ENCODE data around the gene REP15.
A peak's percentile ranks its signal among the peaks of the same experiment; 100 is the strongest.
"Not testable (repeated sequence)": the region's sequence is repeated elsewhere in the genome, so short reads cannot be mapped to it uniquely, and the experiment has no call there.

Gene REP15, protein sequence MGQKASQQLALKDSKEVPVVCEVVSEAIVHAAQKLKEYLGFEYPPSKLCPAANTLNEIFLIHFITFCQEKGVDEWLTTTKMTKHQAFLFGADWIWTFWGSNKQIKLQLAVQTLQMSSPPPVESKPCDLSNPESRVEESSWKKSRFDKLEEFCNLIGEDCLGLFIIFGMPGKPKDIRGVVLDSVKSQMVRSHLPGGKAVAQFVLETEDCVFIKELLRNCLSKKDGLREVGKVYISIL

DNA sequence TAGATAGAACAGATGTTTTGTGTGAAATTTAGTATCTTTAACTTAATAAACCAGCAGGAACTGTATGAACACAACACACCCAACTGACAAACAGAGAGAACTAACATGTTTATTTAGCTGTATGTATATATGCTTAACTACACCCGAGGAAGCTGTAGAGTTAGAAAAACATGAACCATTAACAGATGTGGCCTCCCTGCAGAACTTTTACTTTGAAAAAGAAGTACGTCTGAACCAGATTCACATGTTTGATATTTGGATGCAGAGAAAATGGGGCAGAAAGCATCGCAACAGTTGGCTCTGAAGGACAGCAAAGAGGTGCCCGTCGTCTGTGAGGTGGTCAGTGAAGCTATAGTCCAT, at the start of gene REP15:
TSS of gene REP15 (plus strand) at position 155 of the 360 bp plus-strand sequence. CDS start at position 271, 116 bp downstream.
- DNase-seq: no peak

- no peak for DNase-seq
Observed at GRCh38 chr12:27650011-27650410, 46.2 kb upstream of the REP15 start.

DNA sequence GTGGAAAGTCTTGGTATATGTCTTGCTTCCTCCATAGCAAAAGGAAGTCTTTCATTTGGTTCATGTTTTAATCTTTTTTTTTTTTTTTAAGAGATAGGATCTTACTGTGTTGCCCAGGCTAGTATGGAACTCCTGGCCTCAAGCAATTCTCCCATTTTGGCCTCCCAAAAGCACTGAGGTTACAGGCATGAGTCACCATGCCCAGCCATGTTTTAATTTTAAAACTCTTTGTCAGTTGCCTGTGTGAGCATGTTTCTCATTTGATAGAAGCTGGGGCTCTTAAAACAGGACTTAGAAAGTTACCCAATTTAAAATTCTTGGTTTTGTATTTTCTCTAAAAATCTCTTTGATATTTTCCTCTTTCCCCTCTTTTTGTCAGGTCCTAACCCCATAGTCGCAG, 45.0 kb upstream of the REP15 start:
- no peak for DNase-seq

- DNase-seq: peak; percentile 61
Observed at GRCh38 chr12:27652174-27652763, 44.0 kb upstream of the REP15 start.

DNA sequence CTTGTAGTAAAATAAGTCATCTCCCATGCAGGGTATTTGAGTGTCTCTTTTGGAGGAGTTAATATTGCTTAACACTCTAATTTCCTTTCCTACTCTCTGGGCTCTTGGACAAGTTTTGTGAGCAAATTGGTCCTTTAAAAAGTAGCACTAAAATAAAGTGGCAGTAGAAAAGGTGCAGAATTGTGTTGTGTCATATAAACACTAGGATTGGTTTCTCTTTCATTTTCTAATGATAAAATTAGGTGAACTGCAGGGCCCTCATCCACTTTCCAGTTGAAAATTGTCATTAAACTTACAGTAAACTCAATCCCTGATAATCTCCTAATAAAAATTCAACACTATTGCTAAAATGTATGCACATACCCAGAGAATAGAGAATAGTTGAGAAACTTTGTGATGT, 42.6 kb upstream of the REP15 start:
- no peak for DNase-seq

DNA sequence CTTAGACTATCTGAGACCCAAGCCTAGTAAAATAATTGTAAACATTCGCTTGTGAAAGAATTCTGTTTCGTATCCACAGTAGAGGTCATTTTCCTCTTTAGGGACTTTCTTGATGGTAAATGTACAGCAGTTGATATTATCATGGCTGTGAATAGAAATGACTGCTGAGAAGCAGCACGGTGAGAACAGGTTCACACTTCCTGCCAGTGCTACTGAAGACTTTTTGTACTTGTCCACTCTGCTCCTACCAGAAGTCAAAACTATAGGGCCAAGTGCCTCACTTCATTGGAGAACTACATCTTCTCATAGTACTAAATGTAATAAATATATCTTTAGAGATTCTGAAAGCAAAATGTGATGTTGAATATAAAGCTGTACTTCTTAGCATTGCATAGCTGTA, 40.8 kb upstream of the REP15 start:
- DNase-seq: not testable (repeated sequence)

GRCh38 chr12:27657296-27657695, 39.0 kb upstream of the REP15 start:
- DNase-seq: no peak

DNA sequence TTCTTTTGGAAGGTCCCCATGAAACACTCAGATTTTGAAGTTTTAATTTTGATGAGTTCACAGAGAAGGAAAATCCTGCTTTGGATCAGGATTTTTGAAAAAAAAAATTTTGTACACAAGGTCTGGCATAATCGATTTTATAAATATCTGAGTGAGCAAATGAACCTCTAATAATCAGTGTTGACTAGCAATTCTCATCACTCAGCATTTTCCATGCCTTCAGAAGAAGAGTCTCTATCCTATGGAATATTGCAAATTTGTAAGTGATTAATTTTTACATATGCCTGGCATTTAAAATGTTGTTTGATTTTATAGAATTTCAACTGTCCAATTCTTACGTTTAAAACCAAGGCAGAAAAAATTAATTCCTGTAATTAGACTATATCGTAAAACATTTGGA, 30.5 kb upstream of the REP15 start:
- DNase-seq: no peak

- no peak for DNase-seq
Observed at GRCh38 chr12:27666510-27666909, 29.7 kb upstream of the REP15 start.

- DNase-seq: peak; percentile 68
Observed at GRCh38 chr12:27667540-27667939, 28.7 kb upstream of the REP15 start.

DNA sequence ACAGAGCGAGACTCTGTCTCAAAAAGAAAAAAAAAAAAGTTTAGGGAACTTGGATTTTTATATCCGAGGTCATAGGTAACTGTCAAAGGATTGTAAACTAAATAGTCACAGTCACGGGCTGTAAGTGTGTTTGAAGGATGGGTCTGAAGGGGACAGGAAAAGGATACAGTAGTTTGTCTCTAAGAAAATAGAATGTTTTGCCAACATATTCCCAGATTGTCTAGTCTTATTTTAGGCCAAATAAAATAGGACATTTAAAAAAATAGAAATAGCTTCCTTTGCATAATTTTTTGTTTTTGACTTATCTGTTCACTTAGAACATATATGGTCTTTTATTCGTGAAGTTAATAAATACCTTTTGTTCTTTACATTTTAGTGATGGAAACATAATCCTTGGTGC, 24.2 kb upstream of the REP15 start:
- no peak for DNase-seq

DNA sequence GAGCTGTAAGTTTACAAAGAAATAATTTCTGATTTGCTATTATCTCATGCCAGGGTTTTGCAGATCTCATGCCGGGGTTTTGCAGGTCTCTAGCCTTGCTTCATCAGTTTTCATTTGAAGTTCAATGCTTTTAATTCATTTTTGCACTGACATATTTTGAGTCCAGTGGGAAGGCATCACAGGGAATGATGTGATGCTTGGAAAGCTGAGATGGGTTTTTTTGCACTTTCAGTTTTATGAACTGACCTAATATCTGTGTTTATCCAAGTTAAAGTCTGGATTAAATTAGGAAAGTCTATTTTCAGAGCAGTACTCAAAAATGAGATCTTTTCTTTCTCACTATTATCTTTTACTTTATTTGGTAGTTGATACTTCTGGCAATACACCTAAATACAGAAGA, 23.6 kb upstream of the REP15 start:
- DNase-seq: no peak

- DNase-seq: no peak
Observed at GRCh38 chr12:27673101-27673718, 23.0 kb upstream of the REP15 start.

DNA sequence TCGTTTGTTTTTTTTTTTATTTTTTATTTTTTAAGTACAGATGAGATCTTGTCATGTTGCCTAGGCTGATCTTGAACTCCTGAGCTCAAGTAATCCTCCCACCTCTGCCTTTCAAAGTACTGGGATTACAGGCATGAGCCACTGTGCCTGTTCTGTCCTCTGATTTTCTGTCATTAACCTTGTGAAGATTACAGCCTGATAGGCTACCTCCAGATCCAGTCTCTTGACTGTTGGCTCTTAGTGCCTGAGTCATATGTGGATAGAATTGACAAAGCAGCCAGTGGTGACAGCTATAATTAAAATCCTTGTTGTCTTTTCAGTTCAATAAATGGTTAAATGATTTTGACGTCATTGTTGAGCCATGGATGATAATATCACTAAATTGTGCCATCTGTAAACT, 21.3 kb upstream of the REP15 start:
- DNase-seq: peak; percentile 5

- DNase-seq: no peak
Observed at GRCh38 chr12:27680619-27681018, 15.6 kb upstream of the REP15 start.

- DNase-seq: no peak
Observed at GRCh38 chr12:27682534-27682933, 13.7 kb upstream of the REP15 start.

DNA sequence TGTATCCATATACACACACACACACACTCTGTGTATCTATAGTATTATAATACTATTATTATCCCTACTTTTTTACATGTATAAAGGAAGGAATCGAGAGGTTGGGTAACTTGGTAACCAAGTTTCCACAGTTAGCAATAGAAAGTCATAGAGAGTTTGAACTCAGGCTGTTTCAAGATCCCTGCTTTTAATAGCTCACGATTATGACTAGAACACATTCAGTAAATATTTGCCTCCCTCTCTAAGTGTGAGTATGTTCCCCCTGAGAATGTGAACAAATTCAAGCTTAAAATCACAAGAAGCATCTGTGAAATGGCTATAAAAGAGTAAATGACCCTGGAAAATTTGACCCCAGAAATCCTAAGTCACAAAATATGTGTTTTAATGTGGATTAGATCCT, 11.0 kb upstream of the REP15 start:
- DNase-seq: no peak

DNA sequence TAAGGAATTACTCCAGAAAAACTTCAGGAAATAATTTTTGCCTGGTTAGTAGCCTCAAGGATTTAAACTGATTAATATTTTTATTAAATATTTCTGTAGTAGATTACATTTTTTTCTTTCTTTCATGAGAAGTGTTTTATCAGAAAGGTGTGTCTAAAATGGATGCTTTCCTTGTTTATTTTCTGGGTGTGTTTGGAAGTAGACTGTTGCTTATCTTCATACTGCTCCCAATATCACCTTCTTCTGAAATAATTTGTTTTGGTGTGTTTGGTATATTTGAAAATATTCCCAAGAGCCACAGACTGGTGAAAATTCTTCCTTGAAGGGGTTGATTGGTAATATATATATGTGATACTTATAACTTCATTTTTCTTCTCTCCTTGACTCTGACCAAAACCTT, 10.1 kb upstream of the REP15 start:
- no peak for DNase-seq

GRCh38 chr12:27688671-27689070, 7.6 kb upstream of the REP15 start:
- no peak for DNase-seq

- DNase-seq: no peak
Observed at GRCh38 chr12:27689558-27690180, 6.6 kb upstream of the REP15 start.

DNA sequence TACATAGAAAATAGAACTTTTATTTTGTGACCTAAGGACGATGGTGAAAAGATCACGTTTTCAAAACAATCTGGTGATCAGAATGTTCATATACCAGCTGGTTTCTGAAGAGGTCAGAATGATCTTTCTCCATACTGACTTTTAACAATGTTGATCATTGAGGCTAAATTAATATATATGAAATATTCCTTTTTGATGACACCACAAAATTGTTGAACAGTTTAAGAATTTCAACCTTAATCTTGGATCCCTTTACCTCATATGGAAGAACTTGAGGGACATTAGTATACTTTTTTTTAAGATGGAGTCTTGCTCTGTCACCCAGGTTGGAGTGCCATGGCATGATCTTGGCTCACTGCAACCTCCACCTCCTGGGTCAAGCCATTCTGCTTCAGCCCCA, 2.8 kb upstream of the REP15 start:
- no peak for DNase-seq

DNA sequence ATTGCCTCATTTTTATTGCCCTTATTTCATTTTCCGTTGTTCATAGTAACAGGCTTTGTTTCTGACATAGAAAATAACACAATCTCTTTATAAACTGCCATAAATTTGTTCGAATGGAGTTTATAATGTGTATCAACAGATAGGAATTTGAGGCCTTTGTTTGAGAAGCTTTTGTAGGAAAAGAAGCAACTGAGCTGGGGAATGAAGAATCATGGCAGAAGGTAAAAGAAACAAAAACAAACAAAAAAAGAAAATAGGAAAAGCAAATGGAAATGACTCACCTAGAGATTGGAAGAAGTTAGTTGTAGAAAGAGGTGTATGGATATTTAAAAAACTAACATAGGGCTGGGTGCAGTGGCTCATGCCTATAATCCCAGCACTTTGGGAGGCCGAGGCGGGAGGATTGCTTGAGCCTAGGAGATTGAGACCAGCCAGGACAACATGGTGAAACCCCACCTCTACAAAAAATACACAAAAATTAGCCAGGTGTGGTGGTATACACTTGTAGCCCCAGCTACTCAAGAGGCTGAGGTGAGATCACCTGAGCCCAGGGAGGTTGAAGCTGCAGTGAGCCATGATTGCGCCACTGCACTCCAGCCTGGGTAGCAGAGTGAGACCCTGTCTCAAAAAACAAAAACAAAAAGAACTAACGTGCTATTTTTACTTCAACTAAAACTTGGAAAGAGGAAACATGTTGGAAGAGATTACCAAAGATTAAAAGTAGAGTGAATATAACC, 523 bp upstream of the REP15 start:
- no peak for DNase-seq

DNA sequence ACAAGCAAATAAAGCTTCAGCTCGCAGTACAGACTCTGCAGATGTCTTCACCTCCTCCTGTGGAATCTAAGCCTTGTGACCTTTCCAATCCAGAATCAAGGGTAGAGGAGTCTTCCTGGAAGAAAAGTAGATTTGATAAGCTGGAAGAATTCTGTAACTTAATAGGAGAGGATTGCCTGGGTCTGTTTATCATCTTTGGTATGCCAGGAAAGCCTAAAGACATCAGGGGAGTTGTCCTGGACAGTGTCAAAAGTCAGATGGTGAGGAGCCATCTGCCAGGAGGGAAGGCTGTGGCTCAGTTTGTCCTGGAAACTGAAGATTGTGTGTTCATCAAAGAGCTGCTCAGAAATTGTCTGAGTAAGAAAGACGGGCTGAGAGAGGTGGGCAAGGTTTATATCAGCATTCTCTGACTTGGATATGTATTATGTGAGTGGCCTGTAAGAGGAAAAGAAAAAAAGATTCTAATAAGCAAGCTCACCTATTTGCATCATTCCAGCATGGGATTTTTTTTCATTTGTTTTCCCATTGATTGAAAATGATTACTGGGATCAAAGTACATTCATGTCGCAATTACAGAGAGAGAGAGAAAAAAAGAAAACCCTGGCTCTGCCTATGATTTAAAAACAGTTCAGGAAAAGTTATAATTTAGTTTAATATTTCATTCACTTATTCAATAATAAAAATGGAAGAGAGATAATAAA, 767 bp downstream of the REP15 start:
- no peak for DNase-seq
